ENCODE results near the gene ZNF670.
A peak's percentile ranks its signal among the peaks of the same experiment; 100 is the strongest.

ZNF670 gene

GRCh38 chr1:247111259-247111699 is 32.7 kb upstream of the ZNF670 start:
- no peak for TF ChIP-seq CTCF (conservative IDR thresholded peaks at IDR 0.05; ENCODE audit: low read length)
- no peak for DNase-seq (ENCODE audit: low read depth)

GRCh38 chr1:247110627-247111258 is 32.1 kb upstream of the ZNF670 start:
- peak; percentile 13 for DNase-seq (ENCODE audit: low read depth)
- H3K4me3 ChIP-seq (ENCODE audit: low read length): peak overlapping the region; percentile 64
- TF ChIP-seq CTCF (conservative IDR thresholded peaks at IDR 0.05; ENCODE audit: low read length): no peak

More at GRCh38 chr1:247111259-247111699, 32.7 kb upstream of the ZNF670 start:
- peak overlapping the region; percentile 64 for H3K4me3 ChIP-seq (ENCODE audit: low read length)

- no peak for DNase-seq (ENCODE audit: low read depth)
- H3K4me3 ChIP-seq (ENCODE audit: low read length): no peak overlapping the region
- TF ChIP-seq CTCF (conservative IDR thresholded peaks at IDR 0.05; ENCODE audit: low read length): no peak
Measured at GRCh38 chr1:247107694-247108093, 29.1 kb upstream of the ZNF670 start.

GRCh38 chr1:247105966-247106365 is 27.4 kb upstream of the ZNF670 start:
- H3K4me3 ChIP-seq (ENCODE audit: low read length): no peak overlapping the region
- no peak for TF ChIP-seq CTCF (conservative IDR thresholded peaks at IDR 0.05; ENCODE audit: low read length)
- DNase-seq (ENCODE audit: low read depth): no peak

GRCh38 chr1:247104965-247105364 is 26.4 kb upstream of the ZNF670 start:
- no peak for DNase-seq (ENCODE audit: low read depth)
- no peak for TF ChIP-seq CTCF (conservative IDR thresholded peaks at IDR 0.05; ENCODE audit: low read length)
- H3K4me3 ChIP-seq (ENCODE audit: low read length): peak overlapping the region; percentile 97

GRCh38 chr1:247103859-247104591 is 25.4 kb upstream of the ZNF670 start, which contains the start of gene ZNF669:
Gene ZNF669, minus strand, starts transcription at chr1:247104356. Its CDS starts 157 bp downstream, at chr1:247104199.
- TF ChIP-seq CTCF (conservative IDR thresholded peaks at IDR 0.05; ENCODE audit: low read length): no peak
- peak; percentile 93 for DNase-seq (ENCODE audit: low read depth)
- peak within 1 kb of the TSS; percentile 97 for H3K4me3 ChIP-seq (ENCODE audit: low read length)

GRCh38 chr1:247102381-247102780 is 23.8 kb upstream of the ZNF670 start:
- no peak for TF ChIP-seq CTCF (conservative IDR thresholded peaks at IDR 0.05; ENCODE audit: low read length)
- peak; percentile 47 for DNase-seq (ENCODE audit: low read depth)
- H3K4me3 ChIP-seq (ENCODE audit: low read length): no peak overlapping the region
